GM23338 (cell line): ENCODE data around the gene ITSN2. TPM values are rescaled to one million over a fixed set of nuclear protein-coding genes. Genes with fewer than 3 reads are reported as not detected.

Source experiments
- ATAC-seq: fragments of 200-7000 bp; cut with Tn5 transposase; 3 replicates; pipeline ENCODE4 v1.9.1; 2020
- DNase-seq: peaks from one replicate; pipeline ENCODE4 v3.0.0-alpha.2; 2015; ENCODE audit warnings: low spot score
- H2AFZ ChIP-seq: fragments of 200-600 bp; sonication (generic); 2 replicates; pipeline ENCODE4 v1.8.0; 2016; ENCODE audit warnings: antibody characterized with exemption, mild to moderate bottlenecking, moderate library complexity
- H3F3A ChIP-seq: fragments of 200-600 bp; sonication (generic); replicated peaks from 2 replicates; pipeline ENCODE4 v1.8.0; 2017; ENCODE audit warnings: antibody characterized with exemption, mixed run types, low read depth
- H3K27ac ChIP-seq: fragments of 200-600 bp; sonication (generic); 2 replicates; pipeline ENCODE4 v1.6.1; 2016; ENCODE audit warnings: low read depth
- H3K27me3 ChIP-seq: fragments of 200-600 bp; sonication (generic); 2 replicates; pipeline ENCODE4 v1.8.0; 2016; ENCODE audit warnings: mild to moderate bottlenecking, mixed run types, moderate library complexity; ENCODE audit not compliant: insufficient read depth
- H3K36me3 ChIP-seq: fragments of 200-600 bp; sonication (generic); 2 replicates; pipeline ENCODE4 v1.8.0; 2016; ENCODE audit warnings: mild to moderate bottlenecking; ENCODE audit not compliant: insufficient read depth
- H3K4me1 ChIP-seq: fragments of 200-600 bp; sonication (generic); 2 replicates; pipeline ENCODE4 v1.8.0; 2016; ENCODE audit warnings: mild to moderate bottlenecking, moderate library complexity; ENCODE audit not compliant: insufficient read depth
- H3K4me2 ChIP-seq: fragments of 200-600 bp; sonication (generic); 2 replicates; pipeline ENCODE4 v1.7.1; 2017; ENCODE audit warnings: mixed run types
- H3K4me3 ChIP-seq: fragments of 200-600 bp; sonication (generic); 2 replicates; pipeline ENCODE4 v1.6.1; 2016; ENCODE audit warnings: mixed run types
- H3K79me2 ChIP-seq: fragments of 200-600 bp; sonication (generic); replicated peaks from 2 replicates; pipeline ENCODE4 v1.8.0; 2017; ENCODE audit warnings: mild to moderate bottlenecking; ENCODE audit not compliant: insufficient read depth
- H3K9me2 ChIP-seq: fragments of 200-600 bp; sonication (generic); 2 replicates; pipeline ENCODE4 v1.8.0; 2017; ENCODE audit not compliant: insufficient read depth
- H4K20me1 ChIP-seq: fragments of 200-600 bp; sonication (generic); replicated peaks from 2 replicates; pipeline ENCODE4 v1.8.0; 2017; ENCODE audit warnings: mild to moderate bottlenecking; ENCODE audit not compliant: insufficient read depth
- H3K27ac Mint-ChIP-seq: 2 replicates; pipeline ENCODE4 v1.8.0; 2020; ENCODE audit warnings: inconsistent platforms, mild to moderate bottlenecking, moderate library complexity, mixed read lengths
- H3K27me3 Mint-ChIP-seq: 3 replicates; pipeline ENCODE4 v1.8.0; 2022; ENCODE audit warnings: low read depth, mild to moderate bottlenecking, moderate library complexity, mixed read lengths, inconsistent platforms; ENCODE audit not compliant: insufficient read depth, poor library complexity
- H3K36me3 Mint-ChIP-seq: 3 replicates; pipeline ENCODE4 v1.8.0; 2021; ENCODE audit warnings: low read depth, mild to moderate bottlenecking, inconsistent platforms, moderate library complexity, mixed read lengths
- H3K4me1 Mint-ChIP-seq: 3 replicates; pipeline ENCODE4 v1.8.0; 2020; ENCODE audit warnings: mild to moderate bottlenecking, inconsistent platforms, mixed read lengths
- H3K4me3 Mint-ChIP-seq: 3 replicates; pipeline ENCODE4 v1.8.0; 2021; ENCODE audit warnings: moderate library complexity, mild to moderate bottlenecking, inconsistent platforms, mixed read lengths
- H3K9me3 Mint-ChIP-seq: 3 replicates; pipeline ENCODE4 v1.8.0; 2020; ENCODE audit warnings: moderate library complexity, mild to moderate bottlenecking, inconsistent platforms, mixed read lengths
- CTCF ChIP-seq, 2 experiments: fragments of 200-600 bp in 1 of 2; sonication (generic) in 1 of 2; conservative IDR thresholded peaks; 2 replicates each; pipeline versions ENCODE4 v1.5.1 to v1.6.1; 2016 to 2017; ENCODE audit warnings: antibody characterized with exemption in 2 of 2, low read depth in 2 of 2, mild to moderate bottlenecking in 2 of 2, moderate library complexity in 1 of 2
- ETS1 ChIP-seq: IDR thresholded peaks from 2 replicates; pipeline ENCODE4 v1.6.1; 2016; ENCODE audit warnings: antibody characterized with exemption
- EZH2phosphoT487 ChIP-seq: fragments of 200-600 bp; sonication (generic); IDR thresholded peaks from one replicate; pipeline ENCODE4 v1.8.1; 2018; ENCODE audit warnings: antibody characterized with exemption; ENCODE audit not compliant: unreplicated experiment
- JUNB ChIP-seq: IDR thresholded peaks from one replicate; pipeline ENCODE4 v1.6.1; 2016; ENCODE audit warnings: antibody characterized with exemption; ENCODE audit not compliant: unreplicated experiment
- POLR2AphosphoS5 ChIP-seq: IDR thresholded peaks from 2 replicates; pipeline ENCODE4 v1.6.1; 2016; ENCODE audit warnings: antibody characterized with exemption, low read depth
- STAT1 ChIP-seq: IDR thresholded peaks from one replicate; pipeline ENCODE4 v1.6.1; 2016; ENCODE audit warnings: antibody characterized with exemption; ENCODE audit not compliant: unreplicated experiment
- ZNF331 ChIP-seq: fragments of 250-450 bp; sonication (Bioruptor Pico); IDR thresholded peaks from 2 replicates; pipeline ENCODE4 v1.5.0; 2020; ENCODE audit warnings: low read depth, mild to moderate bottlenecking, moderate library complexity
- ZNF462 ChIP-seq: fragments of 250-450 bp; sonication (Bioruptor Pico); IDR thresholded peaks from 2 replicates; pipeline ENCODE4 v1.5.0; 2020; ENCODE audit warnings: mild to moderate bottlenecking, moderate library complexity
- polyA plus RNA-seq: library from polyadenylated mRNA; unstranded; fragments of >200 nt; fragmentation: Nextera tagmentation; extraction: Ambion mirVana; gene quantifications from 2 replicates; pipeline ENCODE4 v1.2.1, GENCODE V29; 2016
- total RNA-seq: library from RNA; depleted of rRNA; stranded (reverse); fragments of >200 nt; shearing (Covaris generic); gene quantifications from 2 replicates; pipeline ENCODE4 v1.2.3, GENCODE V29; 2014

Gene ITSN2
- total and polyA plus RNA-seq, 2 experiments from 2014 or later: 17.1 to 17.8 TPM

GRCh38 chr2:24269265-24269664 is 91.1 kb downstream of the ITSN2 start:
- no peak overlapping the region for H3K27ac ChIP-seq
- no peak for TF ChIP-seq JUNB
- no peak for TF ChIP-seq CTCF (conservative IDR thresholded peaks at IDR 0.05; ENCODE audit: low read depth in 2 of 2)
- TF ChIP-seq ETS1: no peak
- no peak for TF ChIP-seq ZNF331 (CRISPR knock-in tag)
- no peak for TF ChIP-seq ZNF462 (CRISPR knock-in tag)
- TF ChIP-seq EZH2phosphoT487: no peak
- TF ChIP-seq STAT1: no peak
- no peak for TF ChIP-seq POLR2AphosphoS5
- peaks cover 5% of the 10 kb centered on the region; the same call in 2 of the 3 replicates for H3K4me1 Mint-ChIP-seq
- no peak overlapping the region for H3K4me2 ChIP-seq
- H3K27me3 Mint-ChIP-seq: no peaks in the 10 kb centered on the region
- H3K79me2 ChIP-seq: no peaks in the 10 kb centered on the region
- ATAC-seq: no peak
- no peaks in the 10 kb centered on the region for H3K36me3 ChIP-seq
- H3K36me3 Mint-ChIP-seq: no peaks in the 10 kb centered on the region
- H3K9me2 ChIP-seq: no peaks in the 10 kb centered on the region
- H3K4me1 ChIP-seq: no peaks in the 10 kb centered on the region
- no peaks in the 10 kb centered on the region for H3F3A ChIP-seq
- no peak overlapping the region for H3K4me3 ChIP-seq
- DNase-seq: no peak
- no peak overlapping the region for H3K4me3 Mint-ChIP-seq
- H3K27ac Mint-ChIP-seq: no peak overlapping the region
- no peaks in the 10 kb centered on the region; the same call in 1 of the 2 replicates for H4K20me1 ChIP-seq
- H2AFZ ChIP-seq: no peak overlapping the region
- no peaks in the 10 kb centered on the region for H3K9me3 Mint-ChIP-seq
- no peaks in the 10 kb centered on the region for H3K27me3 ChIP-seq
